GM12891 (cell line): Measurements from ENCODE around the gene GOLGA8Q.
"Not testable (repeated sequence)": the region's sequence is repeated elsewhere in the genome, so short reads cannot be mapped to it uniquely, and the experiment has no call there.

ENCODE experiments used
- PAX5 ChIP-seq: IDR thresholded peaks from 2 replicates; pipeline ENCODE4 v1.6.1; 2011; ENCODE audit warnings: low read length, moderate library complexity, mild to moderate bottlenecking; ENCODE audit not compliant: insufficient read depth, severe bottlenecking
- POLR2A ChIP-seq: IDR thresholded peaks from 2 replicates; pipeline ENCODE4 v1.6.1; 2011; ENCODE audit warnings: low read depth, low read length, control low read depth
- POLR2AphosphoS5 ChIP-seq: IDR thresholded peaks from 2 replicates; pipeline ENCODE4 v1.6.1; 2011; ENCODE audit warnings: low read depth, low read length, control low read depth
- POU2F2 ChIP-seq: IDR thresholded peaks from 2 replicates; pipeline ENCODE4 v1.6.1; 2011; ENCODE audit warnings: low read depth, mild to moderate bottlenecking, control low read depth, low read length, moderate library complexity
- TAF1 ChIP-seq: IDR thresholded peaks from 2 replicates; pipeline ENCODE4 v1.6.1; 2011; ENCODE audit warnings: low read depth, low read length, control low read depth

DNA sequence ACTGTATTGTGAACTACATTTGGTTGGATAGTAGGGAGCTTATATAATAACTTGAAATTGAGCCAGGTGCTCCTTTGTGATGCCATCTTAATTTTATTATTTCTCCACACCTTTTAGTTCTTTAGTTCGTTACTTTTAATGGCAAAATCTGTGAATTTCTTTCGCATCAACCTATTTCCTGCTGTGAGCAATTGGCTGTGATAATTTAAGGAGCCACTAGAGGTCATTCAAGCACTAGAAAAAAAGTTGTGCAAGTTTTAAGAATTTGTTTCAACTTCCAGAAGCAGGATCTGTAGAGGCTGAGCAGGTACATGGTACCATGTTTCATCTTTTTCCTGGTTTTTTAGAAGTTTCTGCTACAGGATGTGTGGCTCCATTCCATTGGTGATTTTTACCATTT lies 47.1 kb downstream of the GOLGA8Q start:
- TF ChIP-seq POLR2A, POU2F2, TAF1, PAX5, POLR2AphosphoS5: not testable (repeated sequence)
